HG03469 (cell line): ENCODE data around the gene ASXL2.
"Not testable (repeated sequence)": the region's sequence is repeated elsewhere in the genome, so short reads cannot be mapped to it uniquely, and the experiment has no call there.

ENCODE experiments used
- ATAC-seq: cut with Tn5 transposase; IDR thresholded peaks from one replicate; pipeline ENCODE4 v1.9.1; 2021; ENCODE audit warnings: mild to moderate bottlenecking, moderate library complexity, moderate number of reproducible peaks; ENCODE audit not compliant: unreplicated experiment

The ASXL2 gene

GRCh38 chr2:25838152-25838756, 40.0 kb downstream of the ASXL2 start:
- no peak for ATAC-seq

GRCh38 chr2:25835906-25836305, 42.4 kb downstream of the ASXL2 start:
- ATAC-seq = no peak

DNA sequence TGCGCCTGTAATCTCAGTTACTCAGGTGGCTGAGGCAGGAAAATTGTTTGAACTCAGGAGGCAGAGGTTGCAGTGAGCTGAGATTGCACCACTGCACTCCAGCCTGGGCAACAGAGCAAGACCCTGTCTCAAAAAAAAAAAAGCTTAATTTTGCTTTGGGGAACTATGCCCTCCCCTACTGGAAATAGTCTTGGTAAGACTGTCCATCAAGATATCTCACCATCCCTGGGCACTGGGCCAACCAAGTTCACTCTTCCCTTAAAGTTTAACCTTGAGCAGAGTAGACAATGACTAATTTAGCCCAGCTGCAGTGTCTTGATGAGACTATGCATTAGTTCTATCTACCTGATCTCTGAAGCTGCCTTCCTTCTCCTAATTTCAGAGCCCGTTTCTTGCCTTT, 44.7 kb downstream of the ASXL2 start:
- ATAC-seq = no peak

GRCh38 chr2:25832897-25833296, 45.4 kb downstream of the ASXL2 start:
- no peak for ATAC-seq

DNA sequence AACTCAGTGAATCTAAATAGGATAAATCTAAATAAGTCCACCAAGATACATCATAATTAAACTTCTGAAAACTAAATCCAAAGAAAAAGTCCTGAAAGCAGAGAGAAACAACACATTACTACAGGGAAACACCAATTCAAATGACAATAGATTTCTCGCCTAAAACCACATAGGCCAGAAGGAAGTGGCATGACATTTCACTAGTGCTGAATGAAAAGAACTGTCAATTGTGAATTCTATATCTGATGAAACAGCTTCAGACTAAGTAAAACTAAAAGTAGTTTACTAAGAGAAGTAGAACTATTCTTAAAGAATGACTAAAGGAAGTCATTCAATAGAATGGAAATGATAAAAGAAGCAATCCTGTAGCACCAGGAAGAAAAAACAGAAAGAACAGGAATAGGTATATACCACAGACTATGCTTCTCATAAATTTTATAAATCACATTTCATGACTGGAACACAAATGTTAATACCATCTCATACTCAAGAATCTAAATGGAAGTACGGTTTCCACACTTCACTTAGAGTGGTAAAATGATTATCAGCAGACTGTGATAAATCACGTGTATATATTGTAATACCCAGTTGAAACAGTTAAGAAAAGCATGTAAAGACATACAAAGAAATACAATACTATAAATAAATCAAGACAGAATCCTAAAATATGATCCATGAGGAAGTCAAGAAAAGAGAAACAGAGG, 46.4 kb downstream of the ASXL2 start:
- ATAC-seq = no peak

DNA sequence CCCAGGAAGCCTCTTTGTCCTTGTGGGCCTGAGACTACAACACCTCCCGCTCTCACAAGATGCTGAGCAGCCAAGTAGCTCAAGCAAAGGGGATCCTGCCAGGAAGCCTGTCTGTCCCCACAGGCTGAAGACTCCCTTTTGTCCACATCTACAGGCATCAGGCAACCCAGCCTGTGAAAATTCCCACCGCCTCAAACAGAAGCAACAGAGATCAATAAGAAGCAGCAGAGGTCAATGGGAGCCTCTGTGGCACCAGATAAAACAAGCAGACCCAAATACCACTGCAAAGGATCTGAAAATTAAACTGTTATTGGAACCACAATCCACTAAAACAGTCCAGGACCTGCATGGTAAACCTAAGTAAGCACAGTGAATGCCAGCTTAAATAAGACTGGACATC, 48.5 kb downstream of the ASXL2 start:
- no peak for ATAC-seq

- ATAC-seq = no peak
Measured at GRCh38 chr2:25829377-25829704, 48.9 kb downstream of the ASXL2 start.

DNA sequence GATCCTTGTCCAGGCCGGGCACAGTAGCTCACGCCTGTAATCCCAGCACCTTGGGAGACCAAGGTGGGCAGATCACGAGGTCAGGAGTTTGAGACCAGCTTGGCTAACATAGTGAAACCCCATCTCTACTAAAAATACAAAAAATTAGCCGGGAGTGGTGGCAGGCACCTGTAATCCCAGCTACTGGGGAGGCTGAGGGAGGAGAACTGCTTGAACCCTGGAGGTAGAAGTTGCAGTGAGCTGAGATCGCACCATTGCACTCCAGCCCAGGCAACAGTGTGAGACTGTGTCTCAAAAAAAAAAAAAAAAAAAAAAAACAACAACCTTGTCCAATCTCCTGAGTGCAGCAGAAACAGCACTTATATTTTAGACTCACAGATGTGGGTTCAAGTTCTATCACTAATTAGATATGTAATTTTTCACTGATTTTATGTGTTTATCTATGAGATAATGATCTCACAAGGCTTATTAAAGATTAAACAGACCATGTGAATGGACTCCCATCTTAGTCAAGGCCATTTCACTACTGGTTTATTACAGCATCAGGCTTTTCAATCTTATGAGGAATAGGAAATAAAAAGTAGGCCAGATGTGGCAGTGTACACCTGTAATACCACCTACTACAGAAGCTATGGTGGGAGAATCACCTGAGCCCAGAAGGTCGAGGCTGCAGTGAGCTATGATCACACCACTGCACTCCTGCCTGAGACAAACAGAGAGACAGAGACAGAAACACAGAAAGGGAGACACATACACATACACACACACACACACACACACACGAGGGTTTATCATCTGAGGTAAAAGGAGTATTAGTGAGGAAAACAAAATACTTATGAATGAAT, 49.5 kb downstream of the ASXL2 start:
- not testable (repeated sequence) for ATAC-seq

- ATAC-seq = no peak
Measured at GRCh38 chr2:25825238-25825637, 53.0 kb downstream of the ASXL2 start.

DNA sequence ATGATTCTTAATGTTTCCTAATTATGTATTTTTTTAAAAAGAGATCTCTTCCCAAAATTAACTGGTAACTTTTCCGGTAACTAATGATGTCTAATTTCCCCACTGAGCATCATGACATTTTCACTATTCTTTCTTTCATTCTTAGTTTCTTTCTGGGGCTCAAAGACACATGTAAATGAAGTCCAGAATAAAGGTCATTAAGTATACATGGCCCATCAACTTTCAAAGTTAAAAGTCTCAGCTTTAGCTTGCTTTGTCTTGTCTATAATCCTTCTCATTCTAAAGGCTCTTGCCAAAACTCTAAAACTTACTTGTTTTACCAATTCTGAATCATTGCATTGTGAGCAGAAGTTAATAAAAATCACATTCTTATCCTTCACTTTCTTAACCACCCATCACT, 53.6 kb downstream of the ASXL2 start:
- no peak for ATAC-seq

DNA sequence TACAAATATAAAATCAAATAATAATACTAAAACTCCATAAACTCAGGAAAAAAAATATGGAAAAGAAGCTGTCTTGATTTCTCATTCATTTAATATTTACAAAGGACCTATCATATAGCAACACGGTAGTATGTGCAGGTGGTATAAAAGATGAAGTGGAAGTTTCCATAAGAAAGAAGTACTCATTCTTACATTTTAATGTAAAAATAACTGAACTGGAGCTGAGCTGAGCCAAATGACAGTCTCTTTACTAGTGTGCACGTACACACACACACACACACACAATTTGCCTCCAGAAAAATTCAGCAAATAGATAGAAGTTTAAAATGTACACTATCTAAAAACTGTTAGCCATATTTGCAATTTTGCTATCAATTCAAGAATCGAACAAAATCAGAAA, 54.1 kb downstream of the ASXL2 start:
- no peak for ATAC-seq

DNA sequence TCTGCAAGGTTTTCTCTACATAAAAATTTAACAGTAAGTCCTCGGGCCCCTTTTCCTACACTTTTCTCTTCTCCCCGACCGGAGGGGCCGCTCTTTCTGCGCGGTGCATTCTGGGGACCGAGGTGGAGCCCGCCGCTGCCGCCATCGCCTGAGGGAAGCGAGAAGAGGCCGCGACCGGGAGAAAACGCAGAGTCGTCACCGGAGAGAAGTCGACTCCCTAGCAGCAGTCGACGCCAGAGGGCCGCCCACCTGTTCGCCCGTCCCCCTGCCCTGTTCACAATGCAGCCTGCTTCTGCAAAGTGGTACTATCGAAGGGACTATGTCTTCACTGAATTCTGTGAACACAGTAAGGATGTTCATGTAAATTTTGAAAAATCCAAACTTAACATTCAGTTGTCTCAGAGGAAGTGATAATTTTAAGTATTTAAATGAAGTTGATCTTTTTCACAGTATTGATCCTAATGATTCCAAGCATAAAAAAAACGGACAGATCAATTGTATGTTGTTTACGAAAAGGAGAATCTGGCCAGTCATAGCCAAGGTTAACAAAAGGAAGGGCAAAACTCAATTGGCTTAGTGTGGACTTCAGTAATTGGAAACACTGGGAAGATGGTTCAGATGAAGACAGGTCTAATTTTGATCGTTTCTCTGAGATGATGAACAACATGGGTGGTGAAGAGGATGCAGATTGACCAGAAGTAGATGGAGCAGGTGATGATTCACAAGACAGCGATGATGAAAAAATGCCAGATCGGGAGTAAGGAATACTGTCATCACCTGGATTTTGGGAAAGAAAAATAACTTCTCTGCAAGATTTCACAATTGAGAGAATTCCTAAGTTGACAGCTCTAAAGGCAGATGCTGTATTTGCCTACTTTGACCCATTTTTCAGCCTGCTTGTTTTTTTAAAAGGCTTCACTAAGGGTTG, 55.8 kb downstream of the ASXL2 start:
- ATAC-seq = no peak

- ATAC-seq = no peak
Measured at GRCh38 chr2:25821225-25822056, 56.8 kb downstream of the ASXL2 start.

DNA sequence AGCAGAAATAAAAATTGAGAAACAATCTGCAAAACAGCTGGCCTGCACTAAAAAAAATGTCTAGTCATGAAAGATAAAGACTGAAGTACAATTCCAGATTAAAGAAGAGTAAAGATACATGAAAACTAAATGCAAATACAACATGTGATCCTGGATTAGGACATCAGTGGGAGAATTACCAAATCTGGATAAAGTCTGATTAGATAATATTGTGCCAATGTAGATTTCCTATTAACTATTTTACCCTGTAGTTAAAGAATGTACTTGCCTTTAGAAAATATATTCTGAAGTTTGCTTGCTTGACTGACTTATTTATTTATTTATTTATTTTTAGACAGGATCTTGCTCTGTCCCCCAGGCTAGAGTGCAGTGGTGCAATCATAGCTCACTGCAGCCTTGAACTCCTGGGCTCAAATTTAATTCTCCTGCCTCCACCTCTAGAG, 58.7 kb downstream of the ASXL2 start:
- no peak for ATAC-seq

DNA sequence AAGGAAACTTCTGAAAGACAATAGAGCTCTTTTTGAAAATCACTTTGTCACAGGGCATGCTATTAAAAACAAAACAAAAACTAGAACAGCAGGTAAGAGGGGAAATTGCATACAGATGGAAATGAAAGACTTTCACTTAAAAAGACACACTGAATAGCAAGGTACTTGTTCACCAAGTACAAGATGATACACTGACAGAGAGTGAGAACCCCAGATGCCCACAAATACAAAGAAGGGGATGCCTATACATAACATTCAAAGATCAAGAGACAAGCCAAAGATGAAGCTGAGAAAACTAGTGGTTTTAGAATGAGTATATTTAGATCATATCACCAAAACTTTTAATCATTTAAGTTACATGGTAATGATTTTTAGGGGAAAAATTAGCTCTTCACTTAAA, 60.7 kb downstream of the ASXL2 start:
- ATAC-seq = no peak

DNA sequence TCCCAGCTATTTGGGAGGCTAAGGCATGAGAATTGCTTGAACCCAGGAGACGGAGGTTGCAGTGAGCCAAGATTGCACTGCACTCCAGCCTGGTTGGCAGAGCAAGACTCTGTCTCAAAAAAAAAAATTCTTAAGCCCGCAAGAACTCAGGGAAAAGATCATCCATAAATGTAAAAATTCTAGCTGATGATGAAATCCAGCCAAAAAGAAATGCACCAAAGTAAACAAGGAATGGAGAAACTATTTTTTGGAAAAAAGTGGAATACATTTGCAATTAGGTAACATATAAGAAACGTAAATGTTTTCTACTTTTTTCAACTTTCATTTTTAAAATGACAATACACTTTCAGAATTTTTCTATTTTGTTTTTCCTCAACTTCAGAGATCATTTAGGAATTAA, 61.3 kb downstream of the ASXL2 start:
- no peak for ATAC-seq

DNA sequence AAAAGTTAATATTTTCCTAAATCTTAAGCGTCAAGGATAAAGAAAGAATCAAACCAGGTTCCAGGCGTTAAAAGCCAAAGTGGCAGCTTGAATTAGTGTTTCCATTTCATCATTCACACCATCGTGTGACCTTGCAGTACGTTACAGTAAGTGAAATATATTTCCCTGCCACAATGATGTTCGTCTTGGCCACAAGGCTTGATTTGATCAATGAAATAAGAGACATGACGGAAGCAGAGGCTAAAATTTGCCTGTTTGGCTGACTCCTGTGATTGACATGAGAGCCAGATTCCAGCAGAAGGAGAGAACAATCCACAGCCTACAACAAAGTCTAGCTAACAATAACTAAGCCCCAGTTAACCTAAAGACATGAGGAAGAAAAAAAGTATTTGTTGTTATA, 62.0 kb downstream of the ASXL2 start:
- ATAC-seq = no peak

DNA sequence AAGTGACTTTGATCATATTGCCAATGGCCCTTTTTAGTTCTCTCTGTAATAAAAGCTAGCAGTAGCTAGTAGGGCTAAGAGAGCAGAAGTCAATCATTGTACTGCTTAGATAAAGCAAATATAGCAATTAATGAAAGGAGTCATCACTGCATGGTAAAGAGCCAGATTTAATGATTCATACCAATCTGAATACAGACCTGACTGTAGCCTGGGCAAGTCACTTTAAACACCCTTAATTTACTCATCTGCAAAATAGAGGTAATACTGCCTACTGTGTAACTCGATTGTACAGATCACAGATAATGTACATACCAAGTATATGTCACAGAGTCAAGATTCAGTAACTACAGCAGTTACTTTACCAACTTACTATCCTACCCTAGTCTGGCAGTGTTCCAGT, 63.6 kb downstream of the ASXL2 start:
- no peak for ATAC-seq

DNA sequence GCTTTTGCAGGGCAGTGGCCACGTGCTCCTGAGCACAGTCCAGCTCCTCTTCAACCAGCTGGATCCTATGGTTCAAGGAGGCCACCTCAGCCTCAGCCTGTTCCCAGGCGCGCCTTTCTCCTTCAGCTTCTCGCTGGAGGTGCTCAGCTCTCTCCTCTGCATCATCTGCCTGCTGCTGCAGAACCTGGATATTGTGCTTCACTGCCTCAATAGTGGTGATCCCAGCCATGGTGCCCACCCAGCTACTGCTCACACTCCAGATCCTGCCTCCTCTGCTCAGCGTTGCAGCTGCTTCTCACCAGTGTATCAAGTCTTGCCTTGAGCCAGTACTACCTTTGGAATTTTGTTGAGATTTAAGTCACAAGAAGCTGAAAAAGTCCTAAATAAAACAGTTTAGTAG, 67.9 kb downstream of the ASXL2 start:
- no peak for ATAC-seq

DNA sequence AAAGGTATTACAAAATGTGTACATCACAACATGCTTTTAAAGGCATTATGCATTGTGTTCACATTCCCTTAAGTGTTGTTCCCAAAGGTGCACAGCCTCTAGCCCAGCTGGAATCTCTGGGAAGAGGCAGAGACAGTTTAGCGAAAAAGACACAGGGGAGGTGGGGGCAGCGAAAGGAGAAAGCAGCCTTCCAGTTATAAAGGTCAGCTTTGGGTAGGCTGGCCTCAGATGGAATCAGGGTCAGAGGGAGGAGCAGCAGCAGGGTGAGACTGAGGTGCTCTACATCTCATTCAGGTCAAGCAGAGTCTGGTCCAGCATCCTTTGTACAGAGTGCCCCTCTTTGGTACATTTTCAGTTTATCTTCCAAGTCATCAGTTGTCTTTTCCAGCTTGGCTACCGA, 68.6 kb downstream of the ASXL2 start:
- no peak for ATAC-seq
